Dendritic cell treated with granulocyte-macrophage colony-stimulating factor and Interleukin-4, amounts not matched to agents 40 ng/mL and 50 ng/mL, for 4 days (primary cell): ENCODE results near the gene ELP2.

Source experiments
- H3K27ac Mint-ChIP-seq: one replicate; pipeline ENCODE4 v1.8.0; 2022; ENCODE audit warnings: mild to moderate bottlenecking, mixed read lengths
- H3K27me3 Mint-ChIP-seq: one replicate; pipeline ENCODE4 v1.8.0; 2022; ENCODE audit warnings: mild to moderate bottlenecking, mixed read lengths
- H3K36me3 Mint-ChIP-seq: one replicate; pipeline ENCODE4 v1.8.0; 2022; ENCODE audit warnings: low read depth, mixed read lengths
- H3K4me1 Mint-ChIP-seq: one replicate; pipeline ENCODE4 v1.8.0; 2022; ENCODE audit warnings: low read depth, mixed read lengths
- H3K4me3 Mint-ChIP-seq: one replicate; pipeline ENCODE4 v1.8.0; 2022; ENCODE audit warnings: mild to moderate bottlenecking, moderate library complexity, mixed read lengths
- H3K9me3 Mint-ChIP-seq: one replicate; pipeline ENCODE4 v1.8.0; 2022; ENCODE audit warnings: mixed read lengths
- intact Hi-C: fragments of 100-400 bp; cut with micrococcal nuclease; formaldehyde crosslinking; loops from one replicate; pipeline ENCODE4 v1.15.0; 2022

Gene ELP2

GRCh38 chr18:36181898-36182506 is 52.3 kb downstream of the ELP2 start:
- Mint-ChIP-seq H3K27ac (peak overlapping the region; percentile 83), H3K4me3 (no peak overlapping the region), H3K27me3 (peaks cover 33% of the 10 kb centered on the region), H3K4me1 (peaks cover 87% of the 10 kb centered on the region), H3K9me3 (no peaks in the 10 kb centered on the region), H3K36me3 (peaks cover 15% of the 10 kb centered on the region)
- intact Hi-C loops, result no loop called here

- H3K36me3 Mint-ChIP-seq, result peaks cover 14% of the 10 kb centered on the region
- peaks cover 39% of the 10 kb centered on the region for H3K27me3 Mint-ChIP-seq
- H3K9me3 Mint-ChIP-seq, result no peaks in the 10 kb centered on the region
- no peak overlapping the region for H3K4me3 Mint-ChIP-seq
- intact Hi-C loops, result no loop called here
- H3K27ac Mint-ChIP-seq, result peak overlapping the region; percentile 54
- peaks cover 86% of the 10 kb centered on the region for H3K4me1 Mint-ChIP-seq
Measured at GRCh38 chr18:36183033-36183432, 53.3 kb downstream of the ELP2 start.

GRCh38 chr18:36183987-36184386 is 54.3 kb downstream of the ELP2 start:
- intact Hi-C loops, result no loop called here
- Mint-ChIP-seq H3K27me3 (peaks cover 48% of the 10 kb centered on the region), H3K36me3 (peaks cover 14% of the 10 kb centered on the region), H3K27ac (no peak overlapping the region), H3K4me1 (peaks cover 86% of the 10 kb centered on the region), H3K4me3 (no peak overlapping the region), H3K9me3 (no peaks in the 10 kb centered on the region)

- intact Hi-C loops, result no loop called here
- H3K36me3 Mint-ChIP-seq, result peaks cover 14% of the 10 kb centered on the region
- H3K27ac Mint-ChIP-seq, result no peak overlapping the region
Measured at GRCh38 chr18:36185157-36185556, 55.5 kb downstream of the ELP2 start.

GRCh38 chr18:36185901-36186460 is 56.3 kb downstream of the ELP2 start:
- Mint-ChIP-seq H3K36me3 (peaks cover 18% of the 10 kb centered on the region), H3K9me3 (no peaks in the 10 kb centered on the region), H3K4me1 (peaks cover 74% of the 10 kb centered on the region), H3K27me3 (peaks cover 60% of the 10 kb centered on the region), H3K27ac (peak overlapping the region; percentile 75), H3K4me3 (peak overlapping the region; percentile 84)
- intact Hi-C loops, result loop anchor here (2.0 kb wide), 1 partner anchor 57 kb away; the partner anchor contains the start of genes ELP2 and SLC39A6

More at GRCh38 chr18:36185157-36185556, 55.5 kb downstream of the ELP2 start:
- H3K9me3 Mint-ChIP-seq, result no peaks in the 10 kb centered on the region
- no peak overlapping the region for H3K4me3 Mint-ChIP-seq
- H3K4me1 Mint-ChIP-seq, result peaks cover 82% of the 10 kb centered on the region
- H3K27me3 Mint-ChIP-seq, result peaks cover 57% of the 10 kb centered on the region

- Mint-ChIP-seq H3K4me3 (peak overlapping the region; percentile 84), H3K27me3 (peaks cover 62% of the 10 kb centered on the region), H3K36me3 (peaks cover 21% of the 10 kb centered on the region), H3K9me3 (no peaks in the 10 kb centered on the region), H3K4me1 (peaks cover 70% of the 10 kb centered on the region), H3K27ac (peak overlapping the region; percentile 75)
- intact Hi-C loops, result loop anchor here (2.0 kb wide), 1 partner anchor 58 kb away; the partner anchor contains the start of genes ELP2 and SLC39A6
Measured at GRCh38 chr18:36186461-36187192, 56.9 kb downstream of the ELP2 start.

GRCh38 chr18:36187193-36187825 is 57.6 kb downstream of the ELP2 start, which contains the start of gene MOCOS:
Gene MOCOS (plus strand): TSS chr18:36187497. CDS start chr18:36187540, 43 bp downstream.
- peaks cover 21% of the 10 kb centered on the region for H3K36me3 Mint-ChIP-seq
- H3K27ac Mint-ChIP-seq, result peak within 1 kb of the TSS; percentile 75
- H3K4me1 Mint-ChIP-seq, result peaks cover 63% of the 10 kb centered on the region
- H3K9me3 Mint-ChIP-seq, result no peaks in the 10 kb centered on the region
- peak within 1 kb of the TSS; percentile 84 for H3K4me3 Mint-ChIP-seq
- intact Hi-C loops, result loop anchor here (2.0 kb wide), 1 partner anchor 59 kb away; the partner anchor contains the start of genes ELP2 and SLC39A6
- peaks cover 63% of the 10 kb centered on the region for H3K27me3 Mint-ChIP-seq

- peak overlapping the region; percentile 75 for H3K27ac Mint-ChIP-seq
- intact Hi-C loops, result loop anchor here (2.0 kb wide), 1 partner anchor 59 kb away; the partner anchor contains the start of genes ELP2 and SLC39A6
- peak overlapping the region; percentile 84 for H3K4me3 Mint-ChIP-seq
- peaks cover 21% of the 10 kb centered on the region for H3K36me3 Mint-ChIP-seq
- peaks cover 57% of the 10 kb centered on the region for H3K4me1 Mint-ChIP-seq
- peaks cover 62% of the 10 kb centered on the region for H3K27me3 Mint-ChIP-seq
- H3K9me3 Mint-ChIP-seq, result no peaks in the 10 kb centered on the region
Measured at GRCh38 chr18:36187826-36188721, 58.4 kb downstream of the ELP2 start.

GRCh38 chr18:36188916-36189315 is 59.2 kb downstream of the ELP2 start:
- intact Hi-C loops, result no loop called here

GRCh38 chr18:36189486-36189885 is 59.8 kb downstream of the ELP2 start:
- peak overlapping the region; percentile 84 for H3K4me3 Mint-ChIP-seq
- H3K9me3 Mint-ChIP-seq, result no peaks in the 10 kb centered on the region
- peaks cover 50% of the 10 kb centered on the region for H3K27me3 Mint-ChIP-seq
- H3K27ac Mint-ChIP-seq, result no peak overlapping the region
- peaks cover 21% of the 10 kb centered on the region for H3K36me3 Mint-ChIP-seq
- peaks cover 44% of the 10 kb centered on the region for H3K4me1 Mint-ChIP-seq
- intact Hi-C loops, result no loop called here

More at GRCh38 chr18:36188916-36189315, 59.2 kb downstream of the ELP2 start:
- peaks cover 55% of the 10 kb centered on the region for H3K27me3 Mint-ChIP-seq
- peak overlapping the region; percentile 84 for H3K4me3 Mint-ChIP-seq
- peak overlapping the region; percentile 43 for H3K27ac Mint-ChIP-seq
- peaks cover 49% of the 10 kb centered on the region for H3K4me1 Mint-ChIP-seq
- no peaks in the 10 kb centered on the region for H3K9me3 Mint-ChIP-seq
- peaks cover 21% of the 10 kb centered on the region for H3K36me3 Mint-ChIP-seq

- Mint-ChIP-seq H3K4me1 (peaks cover 28% of the 10 kb centered on the region), H3K4me3 (no peak overlapping the region), H3K27ac (no peak overlapping the region), H3K27me3 (peaks cover 37% of the 10 kb centered on the region), H3K9me3 (no peaks in the 10 kb centered on the region), H3K36me3 (peaks cover 34% of the 10 kb centered on the region)
- intact Hi-C loops, result no loop called here
Measured at GRCh38 chr18:36191286-36191685, 61.6 kb downstream of the ELP2 start.

GRCh38 chr18:36191711-36192110 is 62.0 kb downstream of the ELP2 start:
- H3K27me3 Mint-ChIP-seq, result peaks cover 34% of the 10 kb centered on the region
- intact Hi-C loops, result no loop called here
- no peaks in the 10 kb centered on the region for H3K9me3 Mint-ChIP-seq
- no peak overlapping the region for H3K27ac Mint-ChIP-seq
- peaks cover 34% of the 10 kb centered on the region for H3K36me3 Mint-ChIP-seq
- H3K4me3 Mint-ChIP-seq, result no peak overlapping the region
- H3K4me1 Mint-ChIP-seq, result peaks cover 24% of the 10 kb centered on the region
